GM21528 (cell line): ENCODE data around the gene SCML1.

Source experiments
- ATAC-seq: cut with Tn5 transposase; IDR thresholded peaks from one replicate; pipeline ENCODE4 v1.9.1; 2021; ENCODE audit warnings: mild to moderate bottlenecking, moderate library complexity; ENCODE audit not compliant: unreplicated experiment, low FRiP score

The SCML1 gene

DNA sequence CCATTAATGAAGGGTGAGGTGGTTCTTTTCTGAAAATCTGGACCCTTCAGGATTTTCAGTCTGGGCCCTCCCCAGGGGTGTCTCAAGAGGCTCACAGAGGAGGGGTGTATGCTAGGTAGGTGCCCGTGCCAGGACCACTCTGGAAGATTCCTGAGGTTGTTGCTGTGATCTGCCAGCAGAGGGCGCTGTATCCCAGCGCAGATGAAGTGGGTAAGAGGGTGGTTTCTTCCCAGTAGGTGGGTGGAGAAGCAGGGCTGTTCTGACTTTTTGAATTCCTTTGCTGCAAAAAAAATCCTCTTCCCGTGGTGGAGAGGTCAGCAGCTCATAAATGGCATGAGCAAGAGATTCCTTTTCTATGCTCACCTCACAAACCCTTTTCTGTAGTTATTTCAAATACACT is 51.1 kb downstream of the SCML1 start:
- ATAC-seq = no peak

DNA sequence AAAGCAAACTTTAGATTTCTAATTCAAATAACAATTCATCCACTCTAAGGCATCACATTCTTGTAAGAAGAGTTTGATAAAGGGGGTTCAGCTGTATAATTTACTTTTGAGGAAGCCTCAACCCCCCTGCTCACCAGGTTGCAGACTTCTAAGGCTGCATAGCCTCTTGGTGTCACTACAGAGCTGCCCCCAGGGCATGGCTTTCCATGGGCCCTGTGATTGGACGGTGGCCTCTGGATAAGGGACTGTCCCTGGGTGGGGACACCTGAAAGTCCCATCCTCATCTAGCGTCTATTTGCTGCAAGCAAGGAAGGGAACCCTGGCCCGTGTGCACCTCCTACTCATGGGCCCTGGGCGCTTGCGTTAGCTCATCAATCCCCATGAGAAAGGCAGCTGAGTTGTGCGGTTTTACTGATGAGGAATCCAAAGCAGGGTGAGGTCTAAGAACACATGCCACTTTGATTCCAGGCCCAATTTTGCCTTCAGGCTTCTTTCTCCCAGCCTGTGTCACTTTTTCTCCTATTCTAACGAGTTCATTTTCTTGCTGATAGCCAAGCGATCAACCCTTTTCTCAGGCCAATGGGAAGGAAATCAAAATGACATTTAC is 51.8 kb downstream of the SCML1 start:
- no peak for ATAC-seq

DNA sequence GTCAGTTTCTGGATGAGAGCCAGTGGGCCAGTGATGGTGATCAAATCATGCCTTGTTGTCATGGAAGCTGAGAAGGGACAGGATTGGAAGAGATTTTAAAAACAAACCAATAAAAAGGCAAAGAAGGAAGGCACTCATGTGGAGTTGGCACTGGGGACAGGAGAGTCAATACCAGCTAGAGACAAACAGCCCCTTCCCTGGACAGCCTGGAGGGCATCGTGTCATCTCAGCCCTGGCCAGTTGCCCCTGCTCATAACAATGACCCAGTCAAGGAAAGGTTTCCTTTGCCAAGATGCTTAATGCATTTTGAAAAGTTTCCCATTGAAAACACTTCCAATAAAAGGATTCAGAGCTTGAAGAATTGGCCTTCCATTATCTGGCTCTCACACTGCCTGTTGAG is 55.5 kb downstream of the SCML1 start:
- ATAC-seq = no peak

DNA sequence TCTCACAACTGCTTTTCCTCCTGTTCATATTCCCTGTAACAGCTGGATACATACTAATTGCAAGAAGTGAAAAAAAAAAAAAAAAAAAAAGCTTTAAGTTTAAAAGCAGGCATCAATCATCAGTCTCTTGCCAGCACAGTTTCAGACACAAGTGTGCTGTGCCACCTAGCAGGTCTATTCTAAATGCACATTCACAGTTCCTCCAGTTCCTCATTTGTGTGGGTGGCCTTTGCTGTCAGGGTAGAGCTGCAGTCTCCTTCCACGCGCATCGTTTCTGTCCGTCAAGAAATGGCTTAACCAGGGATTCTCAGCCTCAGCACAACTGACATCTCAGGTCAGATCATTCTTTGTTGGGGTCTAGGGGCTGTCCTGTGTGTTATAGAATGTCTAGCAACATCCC is 61.6 kb downstream of the SCML1 start:
- ATAC-seq = no peak

DNA sequence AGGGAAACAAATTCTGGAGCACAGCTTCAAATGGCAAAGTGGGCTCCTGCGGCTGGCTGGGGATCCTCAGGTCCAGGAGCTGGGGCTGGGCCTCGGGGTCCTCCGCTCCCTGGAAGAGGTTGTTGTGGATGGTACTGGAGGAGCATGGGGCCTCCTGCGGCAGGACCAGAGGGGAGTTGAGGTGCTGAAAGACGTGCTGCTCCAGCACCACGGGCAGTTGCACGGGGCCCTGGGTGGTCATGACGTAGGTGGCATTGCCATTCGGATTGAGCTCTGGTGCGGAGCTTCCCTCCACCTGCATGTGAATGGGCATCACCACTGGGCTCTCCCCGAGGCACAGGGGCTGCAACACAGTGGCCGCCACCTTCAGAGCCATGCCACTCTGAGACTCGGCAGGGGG is 64.1 kb downstream of the SCML1 start:
- ATAC-seq = no peak

DNA sequence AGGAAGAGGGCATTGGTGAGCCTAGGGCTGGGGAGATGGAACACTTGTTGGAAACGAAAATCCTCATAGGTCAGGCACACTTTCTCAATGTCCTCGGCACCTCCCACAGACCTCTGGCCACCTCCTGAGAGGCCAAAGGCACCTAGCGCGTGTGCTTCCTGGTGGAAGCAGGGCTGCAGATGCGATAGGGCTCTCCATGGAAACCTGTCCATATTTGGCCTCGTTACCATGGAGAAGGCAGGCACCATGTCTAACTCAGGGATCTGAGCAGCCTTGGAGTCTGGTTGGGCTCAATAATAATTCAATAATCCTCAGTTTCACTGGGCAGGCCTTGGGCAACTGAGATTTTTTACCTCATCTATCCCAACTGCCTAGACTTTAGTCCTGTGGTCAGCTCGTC is 65.5 kb downstream of the SCML1 start:
- no peak for ATAC-seq

DNA sequence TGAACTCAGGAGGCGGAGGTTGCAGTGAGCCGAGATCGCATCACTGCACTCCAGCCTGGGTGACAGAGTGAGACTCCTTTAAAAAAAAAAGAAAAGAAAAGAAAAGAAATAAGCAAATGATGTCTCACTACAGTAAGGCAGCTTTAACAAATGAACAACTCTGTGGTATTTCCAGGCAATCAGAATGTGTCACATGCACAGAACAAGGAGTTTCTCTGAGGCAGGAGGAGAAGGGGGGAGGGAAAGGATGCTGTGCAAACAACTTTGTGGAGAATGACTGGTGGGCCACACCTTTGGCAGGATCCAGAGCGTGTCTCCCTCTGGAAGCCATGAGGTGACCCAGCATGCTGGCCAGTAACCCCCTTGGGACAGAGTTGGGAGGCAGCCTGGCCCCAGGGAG is 66.2 kb downstream of the SCML1 start:
- no peak for ATAC-seq
